ENCODE results near the gene KHNYN.

KHNYN gene

GRCh38 chr14:24425704-24426103, 4.0 kb upstream of the KHNYN start:
- TF ChIP-seq CTCF (IDR thresholded peaks at IDR 0.05; ENCODE audit: unreplicated experiment in 3 of 3): no peak
- peak overlapping the region in 2 of 3 experiments; percentile 76 to 84 for H3K27ac Mint-ChIP-seq
- no peaks in the 10 kb centered on the region for H3K9me3 Mint-ChIP-seq
- peaks cover 20% of the 10 kb centered on the region for H3K4me1 Mint-ChIP-seq
- peak overlapping the region in 2 of 3 experiments; percentile 11 to 30 for H3K4me3 Mint-ChIP-seq
- H3K27me3 Mint-ChIP-seq (ENCODE audit: low read depth): peaks cover 3% of the 10 kb centered on the region
- no peaks in the 10 kb centered on the region for H3K36me3 Mint-ChIP-seq (ENCODE audit: low read depth)

- TF ChIP-seq CTCF (IDR thresholded peaks at IDR 0.05; ENCODE audit: unreplicated experiment in 3 of 3): no peak
- Mint-ChIP-seq H3K9me3 (no peaks in the 10 kb centered on the region), H3K4me3 (peak overlapping the region; percentile 72 to 79 (median 75)), H3K4me1 (peaks cover 24% of the 10 kb centered on the region), H3K27ac (peak overlapping the region; percentile 50 to 95 (median 84)), H3K27me3 (ENCODE audit: low read depth) (peaks cover 3% of the 10 kb centered on the region), H3K36me3 (ENCODE audit: low read depth) (no peaks in the 10 kb centered on the region)
Observed at GRCh38 chr14:24426150-24426911, 3.4 kb upstream of the KHNYN start.

- Mint-ChIP-seq H3K9me3 (no peaks in the 10 kb centered on the region), H3K27ac (peak overlapping the region; percentile 50 to 95 (median 84)), H3K27me3 (ENCODE audit: low read depth) (peaks cover 3% of the 10 kb centered on the region), H3K4me1 (peaks cover 31% of the 10 kb centered on the region), H3K36me3 (ENCODE audit: low read depth) (peaks cover 5% of the 10 kb centered on the region), H3K4me3 (peak overlapping the region; percentile 72 to 79 (median 75))
- no peak for TF ChIP-seq CTCF (IDR thresholded peaks at IDR 0.05; ENCODE audit: unreplicated experiment in 3 of 3)
Observed at GRCh38 chr14:24426912-24427536, 2.7 kb upstream of the KHNYN start.

- no peak for TF ChIP-seq CTCF (IDR thresholded peaks at IDR 0.05; ENCODE audit: unreplicated experiment in 3 of 3)
- peaks cover 32% of the 10 kb centered on the region for H3K4me1 Mint-ChIP-seq
- peak overlapping the region; percentile 60 to 86 (median 84) for H3K27ac Mint-ChIP-seq
- peaks cover 6% of the 10 kb centered on the region for H3K36me3 Mint-ChIP-seq (ENCODE audit: low read depth)
- H3K9me3 Mint-ChIP-seq: no peaks in the 10 kb centered on the region
- peak overlapping the region; percentile 61 to 72 (median 69) for H3K4me3 Mint-ChIP-seq
- H3K27me3 Mint-ChIP-seq (ENCODE audit: low read depth): peaks cover 3% of the 10 kb centered on the region
Observed at GRCh38 chr14:24427537-24428508, 1.9 kb upstream of the KHNYN start.

- Mint-ChIP-seq H3K9me3 (no peaks in the 10 kb centered on the region), H3K4me1 (peaks cover 41% of the 10 kb centered on the region), H3K36me3 (ENCODE audit: low read depth) (peaks cover 16% of the 10 kb centered on the region), H3K4me3 (peak overlapping the region; percentile 87 to 91 (median 90)), H3K27me3 (ENCODE audit: low read depth) (peaks cover 3% of the 10 kb centered on the region), H3K27ac (peak overlapping the region; percentile 98 to 99 (median 99))
- TF ChIP-seq CTCF (IDR thresholded peaks at IDR 0.05; ENCODE audit: unreplicated experiment in 3 of 3): no peak
Observed at GRCh38 chr14:24428628-24429394, 943 bp upstream of the KHNYN start.
